ENCODE data around the gene CRKL.

CRKL gene

DNA sequence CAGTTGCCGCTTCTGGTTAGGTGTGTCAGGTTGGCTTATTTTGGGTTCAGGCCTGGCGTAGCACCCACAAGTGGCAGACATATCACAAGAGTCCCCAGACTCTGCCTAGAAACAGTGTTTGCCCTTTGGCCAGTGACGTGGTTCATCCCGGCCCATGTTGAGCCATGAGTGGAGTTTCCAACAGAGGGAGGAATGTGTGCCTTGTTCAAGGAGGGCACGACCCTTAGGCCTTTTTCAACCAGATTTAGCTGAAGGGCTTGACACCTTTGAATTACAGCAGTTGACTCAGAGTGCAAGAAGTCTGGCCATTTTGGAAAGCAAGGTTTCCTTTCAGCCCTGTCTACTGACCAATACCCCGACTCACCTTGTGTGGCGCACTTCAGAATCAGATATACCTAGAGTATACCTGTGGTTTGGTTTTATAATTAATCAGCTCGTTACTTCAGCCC is 34.7 kb downstream of the CRKL start:
- TF ChIP-seq FOXM1 (IDR thresholded peaks at IDR 0.05; ENCODE audit: borderline replicate concordance, low read depth) (no peak), CREB1 (IDR thresholded peaks at IDR 0.05; ENCODE audit: low read depth) (no peak), YY1 (IDR thresholded peaks at IDR 0.05; ENCODE audit: low read depth) (no peak), TAF1 (IDR thresholded peaks at IDR 0.05; ENCODE audit: low read depth) (no peak)
- TF ChIP-seq, protein P1, sequence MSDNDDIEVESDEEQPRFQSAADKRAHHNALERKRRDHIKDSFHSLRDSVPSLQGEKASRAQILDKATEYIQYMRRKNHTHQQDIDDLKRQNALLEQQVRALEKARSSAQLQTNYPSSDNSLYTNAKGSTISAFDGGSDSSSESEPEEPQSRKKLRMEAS (IDR thresholded peaks at IDR 0.05), result no peak
- TF ChIP-seq, protein P2, sequence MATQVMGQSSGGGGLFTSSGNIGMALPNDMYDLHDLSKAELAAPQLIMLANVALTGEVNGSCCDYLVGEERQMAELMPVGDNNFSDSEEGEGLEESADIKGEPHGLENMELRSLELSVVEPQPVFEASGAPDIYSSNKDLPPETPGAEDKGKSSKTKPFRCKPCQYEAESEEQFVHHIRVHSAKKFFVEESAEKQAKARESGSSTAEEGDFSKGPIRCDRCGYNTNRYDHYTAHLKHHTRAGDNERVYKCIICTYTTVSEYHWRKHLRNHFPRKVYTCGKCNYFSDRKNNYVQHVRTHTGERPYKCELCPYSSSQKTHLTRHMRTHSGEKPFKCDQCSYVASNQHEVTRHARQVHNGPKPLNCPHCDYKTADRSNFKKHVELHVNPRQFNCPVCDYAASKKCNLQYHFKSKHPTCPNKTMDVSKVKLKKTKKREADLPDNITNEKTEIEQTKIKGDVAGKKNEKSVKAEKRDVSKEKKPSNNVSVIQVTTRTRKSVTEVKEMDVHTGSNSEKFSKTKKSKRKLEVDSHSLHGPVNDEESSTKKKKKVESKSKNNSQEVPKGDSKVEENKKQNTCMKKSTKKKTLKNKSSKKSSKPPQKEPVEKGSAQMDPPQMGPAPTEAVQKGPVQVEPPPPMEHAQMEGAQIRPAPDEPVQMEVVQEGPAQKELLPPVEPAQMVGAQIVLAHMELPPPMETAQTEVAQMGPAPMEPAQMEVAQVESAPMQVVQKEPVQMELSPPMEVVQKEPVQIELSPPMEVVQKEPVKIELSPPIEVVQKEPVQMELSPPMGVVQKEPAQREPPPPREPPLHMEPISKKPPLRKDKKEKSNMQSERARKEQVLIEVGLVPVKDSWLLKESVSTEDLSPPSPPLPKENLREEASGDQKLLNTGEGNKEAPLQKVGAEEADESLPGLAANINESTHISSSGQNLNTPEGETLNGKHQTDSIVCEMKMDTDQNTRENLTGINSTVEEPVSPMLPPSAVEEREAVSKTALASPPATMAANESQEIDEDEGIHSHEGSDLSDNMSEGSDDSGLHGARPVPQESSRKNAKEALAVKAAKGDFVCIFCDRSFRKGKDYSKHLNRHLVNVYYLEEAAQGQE (IDR thresholded peaks at IDR 0.05; ENCODE audit: low read depth), result no peak
- TF ChIP-seq, protein P3, sequence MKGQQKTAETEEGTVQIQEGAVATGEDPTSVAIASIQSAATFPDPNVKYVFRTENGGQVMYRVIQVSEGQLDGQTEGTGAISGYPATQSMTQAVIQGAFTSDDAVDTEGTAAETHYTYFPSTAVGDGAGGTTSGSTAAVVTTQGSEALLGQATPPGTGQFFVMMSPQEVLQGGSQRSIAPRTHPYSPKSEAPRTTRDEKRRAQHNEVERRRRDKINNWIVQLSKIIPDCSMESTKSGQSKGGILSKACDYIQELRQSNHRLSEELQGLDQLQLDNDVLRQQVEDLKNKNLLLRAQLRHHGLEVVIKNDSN (IDR thresholded peaks at IDR 0.05), result no peak

DNA sequence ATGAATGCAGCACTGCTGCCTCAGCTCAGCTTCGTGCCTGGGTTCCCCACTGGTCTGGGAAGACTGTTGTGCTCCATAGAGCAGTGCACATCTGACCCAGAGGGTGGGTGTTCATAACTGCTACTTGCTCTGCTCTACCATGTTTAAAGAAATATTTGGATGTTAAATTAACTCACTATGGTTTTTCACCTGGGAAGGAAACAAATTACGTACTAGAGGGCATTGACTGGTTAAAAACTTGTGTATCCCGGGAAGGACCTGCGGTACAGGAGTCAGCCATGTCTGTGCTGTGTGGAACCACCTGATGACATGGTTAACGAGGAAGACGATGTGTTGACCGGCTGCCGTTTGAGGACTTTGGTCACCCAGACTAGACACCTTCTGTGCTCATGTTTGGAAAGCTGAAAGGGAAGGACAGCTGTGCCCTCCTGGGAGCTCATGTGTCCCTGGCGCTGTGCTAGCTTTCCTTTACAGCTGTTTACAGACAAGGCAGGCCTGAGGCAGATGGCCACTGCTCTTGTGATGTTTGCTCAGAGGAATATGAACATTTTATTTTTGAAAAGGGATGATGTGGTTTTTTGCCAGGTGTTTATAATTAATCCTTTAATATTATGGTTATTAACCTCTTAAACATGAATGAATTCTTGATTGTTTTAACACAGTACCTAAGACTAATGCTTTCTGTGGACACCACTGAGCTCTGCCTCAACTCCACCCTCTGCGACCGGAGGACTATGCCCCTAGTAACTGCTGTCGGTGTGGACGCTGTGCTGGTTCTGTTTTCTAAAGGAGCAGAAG is 35.5 kb downstream of the CRKL start:
- no peak for TF ChIP-seq CREB1 (IDR thresholded peaks at IDR 0.05; ENCODE audit: low read depth)
- TF ChIP-seq, protein P1 (IDR thresholded peaks at IDR 0.05), result no peak
- no peak for TF ChIP-seq CEBPB (IDR thresholded peaks at IDR 0.05)
- TF ChIP-seq NFIC (IDR thresholded peaks at IDR 0.05), result no peak
- TF ChIP-seq, protein P3 (IDR thresholded peaks at IDR 0.05), result no peak
- TF ChIP-seq EP300 (IDR thresholded peaks at IDR 0.05; ENCODE audit: borderline replicate concordance), result no peak

DNA sequence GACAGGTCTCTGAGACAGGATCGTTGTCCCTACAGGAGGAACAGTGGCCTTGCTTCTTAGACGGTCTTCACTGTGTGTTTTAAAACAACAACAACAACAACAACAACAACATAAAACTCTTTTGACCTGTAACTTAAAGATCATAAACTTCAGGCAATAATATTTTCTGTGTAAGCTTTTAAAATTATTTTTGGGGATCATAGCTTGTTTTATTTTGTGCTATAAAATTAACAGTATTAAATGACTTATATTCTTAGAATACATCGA is 36.1 kb downstream of the CRKL start:
- TF ChIP-seq, protein P2 (IDR thresholded peaks at IDR 0.05; ENCODE audit: low read depth), result no peak
- TF ChIP-seq CEBPB (IDR thresholded peaks at IDR 0.05), result no peak

DNA sequence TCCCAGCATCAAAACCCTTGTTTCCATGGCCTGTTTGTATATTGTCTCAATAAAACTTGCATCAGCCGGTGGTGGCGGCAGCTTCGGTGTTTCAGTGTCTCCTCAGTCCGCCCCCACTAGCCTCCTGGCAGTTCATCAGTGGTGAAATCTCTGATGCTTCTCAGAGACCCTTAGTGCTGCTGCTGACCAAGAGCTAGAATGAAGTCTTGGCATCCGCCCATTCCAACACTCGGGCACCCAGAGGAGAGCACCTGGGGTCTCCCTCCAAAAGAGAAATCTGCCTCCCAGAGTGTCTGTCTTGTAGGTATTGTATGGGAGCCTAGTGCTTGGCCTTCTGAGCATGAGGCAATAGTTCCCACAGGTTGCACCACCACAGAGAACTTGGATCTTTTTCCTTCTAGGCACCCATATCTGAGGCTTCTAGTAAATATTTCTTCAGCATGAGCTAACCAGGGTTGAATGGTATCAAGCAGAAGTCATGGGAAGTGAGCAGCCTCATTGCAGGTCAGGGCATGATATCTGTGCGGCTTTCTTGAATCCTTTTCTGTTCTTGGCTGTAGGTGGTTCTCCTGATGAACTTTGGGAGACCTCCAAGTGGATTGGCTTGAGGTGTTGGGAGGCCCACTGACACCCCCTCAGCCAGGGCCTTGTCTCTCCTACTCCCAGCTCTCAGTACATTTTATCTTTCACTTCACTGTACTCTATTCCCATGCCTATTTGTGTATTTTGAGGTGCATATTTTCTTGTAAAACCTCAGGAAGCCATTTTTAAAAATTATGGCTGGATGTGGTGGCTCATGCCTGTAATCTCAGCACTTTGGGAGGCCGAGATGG is 36.7 kb downstream of the CRKL start:
- TF ChIP-seq CEBPB (IDR thresholded peaks at IDR 0.05) (no peak), TCF12 (IDR thresholded peaks at IDR 0.05; ENCODE audit: low read depth) (no peak), EGR1 (IDR thresholded peaks at IDR 0.05) (no peak), FOXM1 (IDR thresholded peaks at IDR 0.05; ENCODE audit: borderline replicate concordance, low read depth) (no peak), EP300 (IDR thresholded peaks at IDR 0.05; ENCODE audit: borderline replicate concordance) (no peak), TAF1 (IDR thresholded peaks at IDR 0.05; ENCODE audit: low read depth) (no peak), RAD21 (IDR thresholded peaks at IDR 0.05; ENCODE audit: low read depth) (no peak), NFIC (IDR thresholded peaks at IDR 0.05) (no peak), TEAD4 (IDR thresholded peaks at IDR 0.05) (no peak)
- TF ChIP-seq, protein P3 (IDR thresholded peaks at IDR 0.05), result no peak
- TF ChIP-seq, protein P2 (IDR thresholded peaks at IDR 0.05; ENCODE audit: low read depth), result no peak
- TF ChIP-seq, protein P1 (IDR thresholded peaks at IDR 0.05), result no peak
